ENCODE data around the gene BICDL1. TPM values are rescaled to one million over a fixed set of nuclear protein-coding genes. Genes with fewer than 3 reads are reported as not detected.
A peak's percentile ranks its signal among the peaks of the same experiment; 100 is the strongest.

BICDL1 gene
- total RNA-seq, 1 donor from 2014 or later: not detected

DNA sequence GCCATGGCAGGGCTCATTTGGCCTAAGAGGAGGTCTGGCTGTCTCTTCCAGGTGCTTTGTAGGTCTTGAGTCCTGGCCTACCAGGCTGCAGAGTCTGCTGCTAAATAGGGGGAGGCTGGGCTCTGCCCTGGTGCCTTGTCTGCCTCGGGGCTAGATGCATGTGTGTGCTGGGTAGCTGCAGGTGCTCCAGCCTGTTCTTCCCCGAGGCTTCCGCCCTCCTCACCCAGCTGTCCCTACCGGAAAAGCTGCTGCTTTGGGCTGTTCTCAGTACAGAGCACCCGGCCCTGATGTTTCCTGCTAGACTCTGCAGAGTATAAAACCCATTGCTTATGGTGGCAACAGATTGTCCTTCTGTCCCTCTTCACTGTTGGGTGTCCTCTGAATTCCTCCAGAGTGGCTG lies 89.8 kb downstream of the BICDL1 start:
- no peak for DNase-seq (ENCODE audit: extremely low spot score, unreplicated experiment)
- Mint-ChIP-seq H3K4me1 (ENCODE audit: unreplicated experiment) (no peaks in the 10 kb centered on the region), H3K27ac (ENCODE audit: unreplicated experiment) (no peak overlapping the region)

GRCh38 chr12:120079411-120080400 lies 90.7 kb downstream of the BICDL1 start:
- DNase-seq (ENCODE audit: extremely low spot score, unreplicated experiment): no peak
- H3K27me3 Mint-ChIP-seq (ENCODE audit: unreplicated experiment): peaks cover 8% of the 10 kb centered on the region
- no peak for TF ChIP-seq CTCF (IDR thresholded peaks at IDR 0.05)
- no peak overlapping the region for H3K27ac Mint-ChIP-seq (ENCODE audit: unreplicated experiment)
- no peaks in the 10 kb centered on the region for H3K4me1 Mint-ChIP-seq (ENCODE audit: unreplicated experiment)
- no peaks in the 10 kb centered on the region for H3K36me3 Mint-ChIP-seq (ENCODE audit: unreplicated experiment)
- no peak overlapping the region for H3K4me3 Mint-ChIP-seq (ENCODE audit: unreplicated experiment)
- no peaks in the 10 kb centered on the region for H3K9me3 Mint-ChIP-seq (ENCODE audit: unreplicated experiment)

More for the DNA sequence above, 89.8 kb downstream of the BICDL1 start:
- peaks cover 8% of the 10 kb centered on the region for H3K27me3 Mint-ChIP-seq (ENCODE audit: unreplicated experiment)
- no peak for TF ChIP-seq CTCF (IDR thresholded peaks at IDR 0.05)
- no peak overlapping the region for H3K4me3 Mint-ChIP-seq (ENCODE audit: unreplicated experiment)
- H3K9me3 Mint-ChIP-seq (ENCODE audit: unreplicated experiment): no peaks in the 10 kb centered on the region
- no peaks in the 10 kb centered on the region for H3K36me3 Mint-ChIP-seq (ENCODE audit: unreplicated experiment)

- no peaks in the 10 kb centered on the region for H3K36me3 Mint-ChIP-seq (ENCODE audit: unreplicated experiment)
These were observed 92.6 kb downstream of the BICDL1 start for GRCh38 chr12:120081641-120082040.

DNA sequence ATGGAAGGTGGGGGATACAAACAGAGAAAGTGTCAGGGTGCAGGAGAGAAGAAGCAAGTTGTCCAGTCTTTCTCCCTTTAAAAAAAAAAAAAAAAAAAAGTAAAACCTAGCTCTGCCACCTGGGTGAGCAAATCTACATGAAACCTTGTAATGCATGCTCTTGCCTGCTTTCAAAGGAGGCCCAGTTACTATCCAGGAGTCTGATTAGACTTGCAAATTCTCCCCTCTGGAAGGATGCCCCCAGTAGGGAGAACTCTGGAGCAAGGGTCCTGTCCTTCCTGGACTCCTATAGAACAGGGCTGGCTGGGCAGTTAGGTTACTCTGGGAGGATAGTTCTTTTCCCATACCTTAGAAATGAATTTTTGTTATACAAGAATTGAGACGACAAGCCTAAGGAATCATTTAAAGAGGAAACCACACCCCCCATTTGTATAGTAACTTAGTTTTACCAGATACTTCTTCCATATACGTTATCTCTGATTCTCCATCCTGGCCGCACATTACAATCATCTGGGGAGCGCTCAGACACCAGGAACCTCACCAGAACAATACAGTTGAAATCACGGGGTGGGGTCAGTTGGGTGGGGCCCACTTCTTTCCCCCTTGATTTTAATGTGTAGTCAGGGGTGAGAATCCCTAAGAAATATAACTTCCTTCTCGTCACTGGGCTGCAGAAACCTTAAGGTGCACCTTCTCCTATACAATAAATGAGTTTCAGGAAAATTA lies 97.0 kb downstream of the BICDL1 start:
- H3K36me3 Mint-ChIP-seq (ENCODE audit: unreplicated experiment): peaks cover under 1% of the 10 kb centered on the region
- TF ChIP-seq CTCF (IDR thresholded peaks at IDR 0.05): no peak

More at GRCh38 chr12:120081641-120082040, 92.6 kb downstream of the BICDL1 start:
- H3K4me1 Mint-ChIP-seq (ENCODE audit: unreplicated experiment): peaks cover 5% of the 10 kb centered on the region
- H3K4me3 Mint-ChIP-seq (ENCODE audit: unreplicated experiment): no peak overlapping the region
- H3K27ac Mint-ChIP-seq (ENCODE audit: unreplicated experiment): no peak overlapping the region
- no peaks in the 10 kb centered on the region for H3K9me3 Mint-ChIP-seq (ENCODE audit: unreplicated experiment)
- TF ChIP-seq CTCF (IDR thresholded peaks at IDR 0.05): no peak
- DNase-seq (ENCODE audit: extremely low spot score, unreplicated experiment): no peak
- H3K27me3 Mint-ChIP-seq (ENCODE audit: unreplicated experiment): peaks cover 10% of the 10 kb centered on the region

More for the DNA sequence above, 97.0 kb downstream of the BICDL1 start:
- peak overlapping the region; percentile 78 for H3K4me3 Mint-ChIP-seq (ENCODE audit: unreplicated experiment)
- H3K27me3 Mint-ChIP-seq (ENCODE audit: unreplicated experiment): peaks cover 5% of the 10 kb centered on the region
- no peak for DNase-seq (ENCODE audit: extremely low spot score, unreplicated experiment)
- peaks cover 15% of the 10 kb centered on the region for H3K4me1 Mint-ChIP-seq (ENCODE audit: unreplicated experiment)
- H3K27ac Mint-ChIP-seq (ENCODE audit: unreplicated experiment): peak overlapping the region; percentile 91
- H3K9me3 Mint-ChIP-seq (ENCODE audit: unreplicated experiment): no peaks in the 10 kb centered on the region

All from osteocyte (in vitro differentiated cells).